HG03571 (cell line): ENCODE results near the gene EME2.
A peak's percentile ranks its signal among the peaks of the same experiment; 100 is the strongest.

ENCODE experiments used
- ATAC-seq: cut with Tn5 transposase; IDR thresholded peaks from one replicate; pipeline ENCODE4 v1.9.1; 2021; ENCODE audit not compliant: unreplicated experiment

The EME2 gene

GRCh38 chr16:1766231-1766630, 6.4 kb upstream of the EME2 start:
- ATAC-seq, result no peak

DNA sequence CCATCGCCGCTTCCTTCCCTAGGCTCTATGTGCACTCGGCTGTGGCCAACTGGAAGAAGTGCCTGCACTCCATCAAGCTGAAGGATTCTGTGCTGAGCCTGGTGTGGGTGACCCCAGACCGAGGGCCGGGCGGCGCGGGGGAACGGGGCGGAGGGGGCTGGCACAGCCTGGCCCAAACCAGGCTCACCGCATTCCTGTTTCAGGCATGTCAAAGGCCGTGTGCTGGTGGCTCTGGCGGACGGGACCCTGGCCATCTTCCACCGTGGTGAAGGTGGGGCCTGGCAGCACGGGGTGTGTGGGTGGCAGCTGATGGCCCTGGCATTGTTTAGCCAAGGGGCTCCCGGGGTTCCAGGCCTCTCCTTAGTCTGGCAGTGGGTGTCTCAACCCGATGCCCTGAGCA, 5.9 kb upstream of the EME2 start:
- ATAC-seq, result no peak

- ATAC-seq, result no peak
Observed at GRCh38 chr16:1767116-1767994, 5.3 kb upstream of the EME2 start.

DNA sequence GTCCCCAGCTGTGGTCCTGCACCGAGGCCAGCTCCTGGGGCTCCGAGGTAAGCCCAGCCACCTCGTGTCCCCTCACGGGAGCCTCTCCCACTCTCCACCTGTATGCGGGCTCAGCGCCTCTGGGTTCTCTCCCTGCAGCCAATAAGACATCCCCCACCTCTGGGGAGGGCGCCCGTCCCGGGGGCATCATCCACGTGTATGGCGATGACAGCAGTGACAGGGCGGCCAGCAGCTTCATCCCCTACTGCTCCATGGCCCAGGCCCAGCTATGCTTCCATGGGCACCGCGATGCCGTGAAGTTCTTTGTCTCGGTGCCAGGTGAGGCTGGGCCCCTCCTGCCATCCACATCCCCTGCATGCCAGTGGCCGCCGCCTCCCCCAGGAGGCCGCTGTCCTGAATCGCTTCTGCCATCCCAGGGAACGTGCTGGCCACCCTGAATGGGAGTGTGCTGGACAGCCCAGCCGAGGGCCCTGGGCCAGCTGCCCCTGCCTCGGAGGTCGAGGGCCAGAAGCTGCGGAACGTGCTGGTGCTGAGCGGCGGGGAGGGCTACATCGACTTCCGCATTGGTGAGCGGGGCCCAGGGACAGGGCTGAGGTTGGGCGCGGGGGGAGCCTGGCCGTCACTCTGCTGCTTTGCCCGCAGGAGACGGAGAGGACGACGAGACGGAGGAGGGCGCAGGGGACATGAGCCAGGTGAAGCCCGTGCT, 4.4 kb upstream of the EME2 start:
- no peak for ATAC-seq

GRCh38 chr16:1768767-1769401, 3.7 kb upstream of the EME2 start:
- ATAC-seq, result no peak

DNA sequence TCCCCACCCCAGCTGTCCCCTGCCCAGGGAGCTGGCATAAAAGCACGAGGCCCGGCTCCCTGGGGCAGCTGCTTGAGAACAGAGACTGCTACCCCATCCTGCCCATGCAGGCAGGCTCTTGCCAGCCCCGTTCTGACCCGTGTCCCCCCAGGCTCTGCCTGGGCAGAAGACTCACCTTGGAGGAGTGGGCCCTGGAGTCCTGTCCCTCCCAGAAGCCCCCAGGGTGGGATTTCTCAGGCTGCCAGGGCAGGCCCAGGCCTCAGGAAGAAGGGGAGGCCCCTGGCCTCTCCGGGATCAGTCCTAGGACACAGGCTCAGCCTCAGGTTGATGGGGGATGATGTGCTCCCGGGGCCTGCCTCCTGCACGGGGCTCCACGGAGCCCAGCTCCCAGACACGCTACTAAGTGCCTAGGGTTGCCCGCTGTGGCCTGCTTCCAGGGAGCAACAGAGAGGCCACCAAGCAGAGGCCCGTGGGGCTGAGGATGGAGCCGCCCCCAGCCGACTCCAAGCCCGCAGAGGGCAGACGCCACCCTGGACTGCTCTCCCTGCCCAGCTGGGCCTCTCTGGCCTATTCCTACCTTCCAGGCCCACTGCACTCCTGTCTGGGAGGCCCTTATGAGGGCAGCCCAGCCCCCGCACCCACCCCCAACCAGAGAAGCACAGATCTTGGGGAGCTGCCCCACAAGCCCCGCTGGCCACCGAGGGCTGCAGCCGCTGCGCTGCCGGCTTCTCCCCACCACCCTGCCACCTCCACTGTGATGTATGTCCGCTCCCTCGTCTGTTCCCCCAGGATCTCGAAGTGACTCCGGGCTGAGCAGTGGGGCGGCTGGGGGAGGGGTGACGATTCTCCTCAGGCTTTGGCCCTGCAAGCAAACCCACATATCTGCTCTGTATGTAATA, 3.0 kb upstream of the EME2 start:
- no peak for ATAC-seq

DNA sequence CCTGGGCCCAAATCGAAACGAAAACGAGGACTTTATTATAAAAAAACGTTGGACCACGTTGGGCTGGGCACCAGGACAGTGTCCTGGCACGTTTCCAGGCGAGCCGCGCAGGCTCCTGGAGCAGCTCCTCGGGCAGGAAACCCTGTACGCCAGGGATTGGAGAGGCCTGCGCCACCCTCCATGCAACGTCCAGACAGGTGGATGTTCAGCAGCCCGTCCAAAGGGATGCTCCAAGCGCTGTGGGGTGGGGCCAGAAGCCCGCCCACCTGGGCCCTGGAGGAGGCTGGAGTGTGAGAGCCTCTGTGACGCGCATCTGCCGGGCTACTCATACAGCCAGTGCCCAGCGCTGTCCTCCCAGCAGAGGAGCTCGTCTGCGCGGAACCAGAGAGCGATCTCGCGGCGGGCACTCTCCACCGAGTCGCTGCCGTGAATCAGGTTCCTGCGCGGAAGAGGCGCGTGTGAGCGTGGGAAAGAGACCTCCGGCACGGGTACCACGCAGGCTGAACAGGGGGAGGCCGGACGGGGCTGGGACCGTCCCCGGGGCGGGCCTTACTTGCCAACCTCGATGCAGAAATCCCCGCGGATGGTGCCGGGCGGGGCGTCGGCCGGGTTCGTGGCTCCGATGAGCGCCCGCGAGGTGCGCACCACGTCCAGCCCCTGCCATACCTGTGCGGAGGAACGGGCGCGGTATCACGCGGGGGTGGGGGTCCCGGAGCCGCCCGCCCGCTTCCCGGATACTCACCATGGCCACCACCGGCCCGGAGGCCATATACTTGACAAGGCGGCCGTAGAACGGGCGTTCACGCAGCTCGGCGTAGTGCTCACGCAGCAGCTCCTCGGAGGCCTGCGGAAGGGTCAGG, 2.1 kb upstream of the EME2 start:
- no peak for ATAC-seq

DNA sequence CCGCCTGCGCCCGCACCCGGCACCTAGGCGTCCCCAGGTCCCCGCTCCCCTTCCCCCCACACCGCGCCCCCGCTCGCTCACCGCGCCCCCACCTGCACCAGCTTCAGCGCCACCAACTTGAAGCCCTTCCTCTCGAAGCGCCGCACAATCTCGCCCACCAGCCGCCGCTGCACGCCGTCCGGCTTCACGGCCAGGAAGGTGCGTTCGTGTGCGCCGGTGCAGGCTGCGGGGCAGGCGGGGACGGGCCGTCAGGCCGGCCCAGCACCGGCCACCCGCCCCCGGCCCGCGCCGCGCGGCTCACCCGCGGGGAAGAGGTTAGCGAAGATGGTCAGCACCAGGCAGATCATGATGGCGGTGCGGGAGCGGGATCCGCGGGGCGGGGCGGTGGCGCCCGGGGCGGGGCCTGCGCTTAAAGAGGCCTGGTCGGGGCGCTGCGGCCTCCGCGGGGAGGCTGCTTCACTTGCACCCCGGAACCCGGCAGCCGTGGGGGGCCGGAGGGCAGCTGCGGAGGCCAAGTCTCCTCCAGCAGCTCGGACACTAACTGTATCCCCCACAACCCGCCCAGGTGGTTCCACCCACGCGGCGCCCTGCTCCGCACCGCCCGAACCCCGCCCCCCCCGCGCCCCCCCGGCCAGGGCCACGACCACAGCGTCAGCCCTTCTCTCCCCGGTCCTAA, 1.3 kb upstream of the EME2 start, which contains the start of gene NME3:
Gene NME3, minus strand, starts transcription at position 356 of the 676 bp plus-strand sequence. Its CDS starts 9 bp downstream, at position 347.
- ATAC-seq, result no peak

DNA sequence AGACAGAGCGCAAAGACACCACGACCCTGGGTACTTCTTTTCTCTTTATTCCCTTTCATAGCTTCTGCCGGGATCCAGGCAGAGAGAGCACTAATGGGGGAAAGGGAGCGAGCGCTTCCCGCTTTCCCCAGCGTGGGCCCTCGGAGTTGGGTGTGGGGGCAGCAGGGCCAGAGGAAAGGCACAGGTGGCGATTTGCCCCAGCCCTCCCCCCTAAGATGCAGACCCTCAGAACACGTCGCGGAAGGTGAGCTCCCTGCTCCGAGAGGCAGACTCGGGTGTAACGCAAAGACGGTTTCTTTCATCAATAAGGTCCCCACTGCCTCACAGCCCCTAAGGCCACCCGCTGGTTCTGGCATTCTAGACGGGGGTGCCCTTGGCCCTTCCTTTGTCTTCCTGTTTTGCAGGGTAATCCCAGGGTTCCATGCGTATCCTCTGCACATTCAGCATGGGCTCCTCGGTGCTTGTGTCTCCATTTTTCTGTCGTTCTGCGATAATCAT, 697 bp upstream of the EME2 start:
- no peak for ATAC-seq

DNA sequence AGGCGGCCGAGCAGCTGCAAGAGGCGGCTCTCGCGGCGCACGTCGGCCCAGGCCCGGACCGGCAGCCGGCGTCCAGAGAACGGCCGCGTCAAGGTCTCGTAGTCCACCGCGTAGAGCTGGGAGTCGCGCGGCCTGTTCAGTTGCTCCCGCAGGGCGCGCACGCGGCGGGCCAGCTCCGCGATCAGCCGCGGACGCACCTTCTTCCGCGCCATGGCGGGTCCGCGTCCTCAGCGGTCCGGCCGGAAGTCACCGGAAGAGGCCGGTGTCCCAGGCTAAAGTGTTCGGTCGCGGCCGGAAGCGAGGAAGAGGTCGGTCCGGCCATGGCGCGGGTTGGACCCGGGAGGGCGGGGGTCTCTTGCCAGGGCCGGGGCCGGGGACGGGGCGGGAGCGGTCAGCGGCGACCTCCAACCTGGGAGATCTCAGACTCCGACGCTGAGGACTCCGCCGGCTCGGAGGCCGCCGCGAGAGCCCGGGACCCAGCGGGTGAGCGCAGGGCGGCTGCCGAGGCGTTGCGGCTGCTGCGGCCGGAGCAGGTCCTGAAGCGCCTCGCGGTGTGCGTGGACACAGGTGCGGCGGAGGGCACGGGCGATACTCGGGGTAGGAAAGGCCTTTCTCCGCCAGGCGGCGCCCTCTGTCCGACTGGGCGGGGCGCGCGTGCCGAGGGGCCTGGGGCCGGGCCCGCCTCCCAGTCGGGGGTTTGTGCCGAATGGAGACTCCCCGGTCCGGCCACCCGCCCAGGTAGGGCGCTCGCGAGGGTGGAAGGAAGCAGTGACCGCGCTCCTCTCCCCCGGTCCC, 495 bp downstream of the EME2 start, which contains the start of gene MRPS34:
Gene MRPS34, minus strand, starts transcription at position 227 of the 795 bp plus-strand sequence. Its CDS starts 15 bp downstream, at position 212.
- peak; percentile 40 for ATAC-seq

DNA sequence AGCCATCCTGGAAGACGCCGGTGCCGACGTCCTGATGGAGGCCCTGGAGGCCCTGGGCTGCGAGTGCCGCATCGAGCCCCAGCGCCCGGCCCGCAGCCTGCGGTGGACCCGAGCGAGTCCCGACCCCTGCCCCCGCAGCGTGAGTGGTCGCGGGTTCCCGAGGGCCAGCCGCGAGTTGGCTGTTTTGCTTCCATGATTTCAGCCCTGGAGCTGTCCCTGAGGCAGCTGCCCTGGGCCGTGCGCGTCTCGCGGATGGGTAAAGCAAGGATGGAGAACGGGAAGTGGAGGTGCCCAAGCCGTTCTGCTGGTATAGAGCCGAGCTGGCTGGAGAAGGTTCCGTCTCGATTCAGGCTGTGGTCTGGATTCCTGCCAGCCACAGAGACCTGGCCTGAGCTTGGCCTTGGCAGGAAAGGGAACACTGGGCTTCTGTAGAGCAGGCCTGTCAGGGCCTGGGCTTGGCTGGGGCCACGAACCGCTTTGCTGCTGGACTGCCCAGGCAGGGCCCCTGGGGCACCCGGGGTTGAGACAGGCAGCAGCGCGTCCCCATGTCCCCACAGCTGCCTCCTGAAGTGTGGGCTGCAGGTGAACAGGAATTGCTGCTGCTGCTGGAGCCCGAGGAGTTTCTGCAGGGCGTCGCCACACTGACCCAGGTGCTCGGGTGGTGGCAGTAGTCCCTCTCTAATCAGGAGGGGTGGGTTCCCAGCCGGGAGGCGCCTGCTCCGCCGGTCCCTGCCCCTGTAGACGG, 1.3 kb downstream of the EME2 start:
- no peak for ATAC-seq

DNA sequence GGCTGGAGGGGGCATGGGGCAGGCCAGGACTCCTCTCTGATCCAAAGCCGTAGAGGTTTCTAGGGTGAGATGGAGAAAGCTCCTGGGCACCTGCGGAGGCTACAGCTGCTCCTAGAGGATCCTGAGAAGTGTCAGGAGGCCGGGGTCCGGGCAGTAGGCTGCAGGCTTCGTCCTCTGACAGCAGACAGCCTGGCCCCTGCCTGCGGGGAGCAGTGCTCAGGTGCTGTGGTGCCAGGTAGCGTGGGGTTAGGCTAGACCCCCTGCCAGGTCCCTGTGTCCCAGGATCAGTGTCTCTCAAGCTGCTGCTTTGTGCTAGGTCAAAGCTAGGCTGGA, 1.8 kb downstream of the EME2 start:
- no peak for ATAC-seq

DNA sequence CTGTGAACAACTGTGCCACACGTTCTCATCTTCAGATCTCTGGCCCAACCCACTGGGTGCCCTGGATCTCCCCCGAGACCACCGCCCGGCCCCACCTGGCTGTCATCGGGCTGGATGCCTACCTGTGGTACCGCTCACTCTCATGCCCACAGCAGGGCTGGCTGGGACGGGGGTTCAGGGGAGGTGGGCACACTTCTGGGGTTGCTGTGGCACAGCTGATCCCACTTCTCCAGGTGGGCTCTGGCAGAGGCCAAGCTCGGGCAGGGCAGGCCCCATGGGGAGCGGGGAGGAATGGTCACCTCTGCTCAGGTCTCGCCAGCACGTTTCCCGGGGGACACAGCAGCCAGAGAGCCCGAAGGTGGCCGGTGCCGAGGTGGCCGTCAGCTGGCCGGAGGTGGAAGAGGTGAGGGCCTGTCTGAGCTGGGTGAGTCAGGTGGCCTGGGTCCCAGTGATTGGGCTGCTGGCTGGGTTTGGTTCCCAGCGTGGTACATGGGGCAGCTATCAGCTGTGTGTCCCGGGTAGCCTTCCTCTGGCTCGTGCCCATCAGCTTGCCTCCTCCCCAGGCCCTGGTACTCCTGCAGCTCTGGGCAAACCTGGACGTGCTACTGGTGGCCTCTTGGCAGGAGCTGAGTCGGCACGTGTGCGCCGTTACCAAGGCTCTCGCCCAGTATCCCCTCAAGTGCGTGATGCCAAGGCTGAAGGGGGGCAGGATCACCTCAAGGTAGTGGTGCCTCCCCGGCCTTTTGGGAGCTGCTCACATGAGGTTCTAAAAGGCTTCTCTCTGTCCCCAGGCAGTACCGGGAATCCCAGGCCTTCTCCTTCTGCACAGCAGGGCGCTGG, 2.6 kb downstream of the EME2 start:
- ATAC-seq, result no peak

- ATAC-seq, result no peak
Observed at GRCh38 chr16:1775846-1776671, 3.4 kb downstream of the EME2 start.

DNA sequence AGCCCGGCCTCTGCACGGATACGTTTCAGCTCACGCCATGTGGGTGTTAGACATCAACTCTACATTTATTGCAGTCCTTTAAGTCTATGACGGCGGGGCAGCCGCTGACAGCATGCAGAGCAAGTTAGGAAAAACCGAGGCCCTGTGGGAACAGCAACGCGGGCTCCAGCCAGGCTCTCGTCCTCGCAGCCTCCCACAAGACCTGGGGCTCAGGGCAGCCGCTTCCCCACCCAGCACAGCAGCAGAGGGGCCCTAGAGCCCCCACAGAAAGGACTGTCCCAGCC, 4.0 kb downstream of the EME2 start:
- ATAC-seq, result no peak

GRCh38 chr16:1776991-1777374, 4.4 kb downstream of the EME2 start:
- ATAC-seq, result no peak
